ENCODE results near the gene ELK4.
"Not testable (repeated sequence)": the region's sequence is repeated elsewhere in the genome, so short reads cannot be mapped to it uniquely, and the experiment has no call there.

Gene ELK4

GRCh38 chr1:205664399-205665017, 32.7 kb upstream of the ELK4 start:
- no peak for DNase-seq

- no peak for DNase-seq
Measured at GRCh38 chr1:205663286-205663936, 31.6 kb upstream of the ELK4 start.

GRCh38 chr1:205662791-205663190, 31.0 kb upstream of the ELK4 start:
- DNase-seq = no peak

- DNase-seq = no peak
Measured at GRCh38 chr1:205662135-205662738, 30.4 kb upstream of the ELK4 start.

- no peak for DNase-seq
Measured at GRCh38 chr1:205661429-205662134, 29.8 kb upstream of the ELK4 start.

GRCh38 chr1:205660361-205660760, 28.6 kb upstream of the ELK4 start:
- no peak for DNase-seq

- DNase-seq = peak; percentile 74
Measured at GRCh38 chr1:205658943-205659581, 27.3 kb upstream of the ELK4 start.

- no peak for DNase-seq
Measured at GRCh38 chr1:205656236-205656635, 24.4 kb upstream of the ELK4 start.

GRCh38 chr1:205652984-205653383, 21.2 kb upstream of the ELK4 start:
- no peak for DNase-seq

- no peak for DNase-seq
Measured at GRCh38 chr1:205650241-205650640, 18.4 kb upstream of the ELK4 start.

- no peak for DNase-seq
Measured at GRCh38 chr1:205645519-205645918, 13.7 kb upstream of the ELK4 start.

- no peak for DNase-seq
Measured at GRCh38 chr1:205642679-205643307, 11.0 kb upstream of the ELK4 start.

GRCh38 chr1:205639567-205639966, 7.8 kb upstream of the ELK4 start:
- no peak for DNase-seq

- DNase-seq = no peak
Measured at GRCh38 chr1:205637854-205638468, 6.2 kb upstream of the ELK4 start.

- no peak for DNase-seq
Measured at GRCh38 chr1:205636732-205637131, 4.9 kb upstream of the ELK4 start.

GRCh38 chr1:205636138-205636530, 4.3 kb upstream of the ELK4 start:
- not testable (repeated sequence) for DNase-seq

- DNase-seq = no peak
Measured at GRCh38 chr1:205633421-205633976, 1.7 kb upstream of the ELK4 start.

- no peak for DNase-seq
Measured at GRCh38 chr1:205632669-205633169, 908 bp upstream of the ELK4 start.

GRCh38 chr1:205631010-205631767, 622 bp downstream of the ELK4 start:
- peak; percentile 84 for DNase-seq

- DNase-seq = no peak
Measured at GRCh38 chr1:205630651-205631009, 1.2 kb downstream of the ELK4 start.

- no peak for DNase-seq
Measured at GRCh38 chr1:205630241-205630640, 1.6 kb downstream of the ELK4 start.
